WI38 (cell line): ENCODE data around the gene HPGDS.
A peak's percentile ranks its signal among the peaks of the same experiment; 100 is the strongest.
"Not testable (repeated sequence)": the region's sequence is repeated elsewhere in the genome, so short reads cannot be mapped to it uniquely, and the experiment has no call there.

Source experiments
- H3K4me3 ChIP-seq: 2 replicates; pipeline ENCODE4 v1.5.1; 2011; ENCODE audit warnings: low read depth, mild to moderate bottlenecking, control low read depth, low read length
- CTCF ChIP-seq: IDR thresholded peaks from 2 replicates; pipeline ENCODE4 v1.5.1; 2012; ENCODE audit warnings: low read depth, mild to moderate bottlenecking, control low read depth, low read length

Gene HPGDS

GRCh38 chr4:94342694-94343093, at the start of gene HPGDS:
Gene HPGDS, minus strand, starts transcription at chr4:94342836. Its CDS starts 8,207 bp downstream, at chr4:94334629.
- no peak for TF ChIP-seq CTCF
- H3K4me3 ChIP-seq: no peak within 1 kb of the TSS

DNA sequence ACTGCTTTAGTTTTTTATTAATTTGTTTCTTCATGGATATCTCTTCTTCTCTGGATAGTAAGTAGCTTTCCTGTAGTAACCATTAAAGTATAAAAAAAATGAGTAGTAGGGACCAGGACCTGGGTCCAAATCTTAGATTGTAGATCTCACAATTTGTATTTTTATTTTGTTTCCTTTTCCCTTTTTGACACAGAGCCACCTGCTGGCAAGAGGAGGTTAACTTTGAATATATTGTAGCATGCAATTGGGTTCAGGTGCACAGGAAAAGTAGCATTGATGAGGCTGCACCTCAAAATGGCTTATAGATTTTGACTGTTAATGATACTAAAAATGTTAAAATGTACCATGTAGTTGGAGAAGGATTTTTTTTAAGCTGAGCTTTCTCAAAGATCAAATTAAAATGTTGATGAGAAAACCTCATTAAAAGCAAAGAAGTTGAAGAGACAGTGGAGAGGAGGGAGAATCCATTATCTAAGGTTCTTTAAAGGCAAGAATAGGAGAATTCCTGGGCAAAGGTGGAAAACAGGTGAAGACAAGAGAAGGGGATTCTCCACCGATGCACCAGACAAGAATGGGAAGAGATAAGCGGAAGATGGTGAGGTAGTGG, 48.3 kb upstream of the HPGDS start:
- TF ChIP-seq CTCF: peak; percentile 14; the same call in 1 of the 2 replicates
- no peak overlapping the region for H3K4me3 ChIP-seq

DNA sequence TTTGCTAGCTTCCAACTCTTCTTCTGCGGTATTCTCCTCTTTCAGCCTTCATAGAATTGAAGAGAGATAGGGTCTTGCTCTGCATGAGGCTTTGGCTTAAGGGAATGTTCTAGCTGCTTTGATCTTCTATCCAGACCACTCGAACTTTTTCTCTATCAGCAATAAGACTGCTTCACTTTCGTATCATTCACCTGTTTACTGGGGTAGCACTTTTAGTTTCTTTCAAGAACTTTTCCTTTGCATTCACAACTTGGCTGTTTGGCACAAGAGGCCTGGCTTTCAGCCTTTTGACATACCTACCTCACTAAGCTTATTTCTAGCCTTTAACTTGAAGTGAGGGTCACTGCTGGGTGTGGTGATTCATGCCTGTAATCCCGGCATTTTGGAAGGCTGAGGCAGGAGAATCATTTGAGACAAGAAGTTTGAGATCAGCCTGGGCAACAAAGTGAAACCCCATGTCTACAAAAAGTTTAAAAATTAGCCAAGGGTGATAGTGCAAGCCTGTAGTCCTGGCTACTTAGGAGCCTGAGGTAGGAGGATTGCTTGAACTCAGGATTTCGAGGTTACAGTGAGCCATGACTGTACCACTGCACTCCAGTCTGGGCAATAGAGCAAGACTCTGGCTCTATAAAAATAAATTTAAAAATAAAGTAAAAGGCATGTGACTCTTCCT, 47.1 kb upstream of the HPGDS start:
- TF ChIP-seq CTCF: no peak
- H3K4me3 ChIP-seq: no peak overlapping the region

- not testable (repeated sequence) for H3K4me3 ChIP-seq
These were observed 45.3 kb upstream of the HPGDS start for GRCh38 chr4:94387965-94388364.

DNA sequence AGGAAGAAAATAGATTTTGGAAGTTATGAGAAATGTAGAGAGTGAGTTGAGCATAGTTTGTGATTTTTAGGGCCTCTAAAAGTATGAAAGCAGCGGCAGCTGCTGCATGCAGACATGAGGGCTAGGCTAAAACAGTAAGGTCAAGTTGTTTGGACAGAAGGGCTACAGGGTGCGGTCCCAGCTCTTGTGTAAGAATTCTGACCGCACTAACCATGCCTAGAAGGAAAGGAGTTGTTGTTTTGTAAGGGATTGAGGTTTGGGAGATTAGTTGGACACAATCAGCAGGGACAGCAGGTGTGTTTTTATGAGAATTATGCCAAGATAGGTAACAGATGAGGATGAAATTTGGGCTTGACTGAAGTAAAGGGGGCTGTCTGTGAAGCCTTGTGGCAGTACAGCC, 42.8 kb upstream of the HPGDS start:
- H3K4me3 ChIP-seq: not testable (repeated sequence)

DNA sequence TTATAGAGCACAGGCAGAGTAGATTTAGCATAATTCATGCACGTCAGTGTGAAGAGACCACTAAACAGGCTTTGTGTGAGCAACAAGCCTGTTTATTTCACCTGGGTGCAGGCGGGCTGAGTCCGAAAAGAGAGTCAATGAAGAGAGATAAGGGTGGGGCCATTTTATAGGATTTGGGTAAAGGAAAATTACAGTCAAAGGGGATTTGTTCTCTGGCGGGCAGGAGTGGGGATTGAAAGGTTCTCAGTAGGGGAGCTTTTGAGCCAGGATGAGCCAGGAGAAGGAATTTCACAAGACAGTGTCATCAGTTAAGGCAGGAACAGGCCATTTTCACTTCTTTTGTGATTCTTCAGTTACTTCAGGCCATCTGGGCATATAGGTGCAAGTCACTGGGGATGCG, 40.3 kb upstream of the HPGDS start:
- not testable (repeated sequence) for H3K4me3 ChIP-seq

DNA sequence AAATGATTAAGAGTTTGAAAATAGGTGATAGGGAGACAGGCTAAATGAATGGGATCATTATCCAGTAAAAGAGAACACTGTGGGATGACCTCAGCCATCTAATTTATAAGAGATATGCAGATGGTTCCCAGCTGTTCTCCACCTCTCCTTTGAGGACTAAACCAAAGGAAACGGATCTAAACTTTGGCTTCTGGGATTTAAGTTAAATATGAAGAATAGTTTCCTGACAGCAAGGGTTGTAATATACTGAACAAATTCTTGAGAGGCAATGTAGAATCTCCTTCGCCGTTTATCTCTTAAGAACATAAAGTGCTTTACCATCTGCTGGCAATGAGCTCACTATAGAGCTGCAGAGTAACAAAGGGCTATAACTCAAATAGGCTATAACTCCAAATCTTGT, 35.4 kb upstream of the HPGDS start:
- H3K4me3 ChIP-seq: no peak overlapping the region
- TF ChIP-seq CTCF: no peak

DNA sequence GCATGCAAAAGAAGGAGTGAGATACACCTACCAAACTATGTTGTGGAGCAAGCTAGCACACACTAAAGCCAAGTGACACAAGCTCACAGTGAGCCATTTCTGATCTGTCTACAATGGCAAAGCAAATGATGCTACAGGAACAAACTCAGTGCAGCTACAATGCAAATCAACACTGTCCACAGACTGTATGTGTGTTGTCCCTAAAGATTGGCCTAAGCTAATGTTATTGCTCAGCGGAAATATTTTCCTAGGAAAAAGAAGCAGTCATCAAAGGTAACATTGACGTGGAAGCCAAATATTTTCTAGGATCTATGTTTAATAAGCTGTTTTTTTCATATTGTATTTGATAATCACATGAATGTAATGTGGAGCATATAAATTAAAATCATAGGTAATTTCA, 34.7 kb upstream of the HPGDS start:
- no peak overlapping the region for H3K4me3 ChIP-seq
- TF ChIP-seq CTCF: no peak

DNA sequence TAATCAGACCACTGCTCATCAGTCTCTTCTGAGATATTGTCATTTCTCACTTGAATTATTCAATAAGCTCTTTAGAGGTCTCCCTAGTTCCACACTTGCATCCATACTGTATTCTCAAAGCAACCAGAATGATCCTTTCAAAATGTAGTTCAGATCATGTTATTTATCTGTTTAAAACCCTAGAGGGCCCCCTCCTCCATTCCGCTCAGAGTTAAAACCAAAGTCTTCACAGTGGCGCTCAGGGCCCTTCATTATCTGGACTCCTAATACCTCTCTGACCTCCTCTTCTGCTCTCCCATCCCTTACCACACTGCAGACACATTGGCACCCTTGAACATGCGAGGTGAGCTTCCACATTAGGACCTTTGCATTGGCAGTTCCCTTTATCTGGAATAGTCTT, 32.7 kb upstream of the HPGDS start:
- no peak overlapping the region for H3K4me3 ChIP-seq
- no peak for TF ChIP-seq CTCF
